Measurements from ENCODE around the gene CCDC33. TPM values are rescaled to one million over a fixed set of nuclear protein-coding genes. Genes with fewer than 3 reads are reported as not detected.

The CCDC33 gene
- total RNA-seq, 1 experiment from 2014 or later = not detected

- TF ChIP-seq TCF7L2 (IDR thresholded peaks at IDR 0.05; ENCODE audit: low read depth, low read length) (no peak), SIN3A (IDR thresholded peaks at IDR 0.05; ENCODE audit: borderline replicate concordance, insufficient read depth, low read depth, low read length) (no peak), CTCF (IDR thresholded peaks at IDR 0.05) (peak; percentile 90)
- in situ Hi-C loops (cut with HindIII; ENCODE audit: low pct_unique_long_range_greater_than_20kb, low sequenced_read_pairs) (no loop called here), intact Hi-C loops (cut with micrococcal nuclease; ENCODE audit: unreplicated experiment) (loop anchor here (1.0 to 5.0 kb wide), 3 partner anchors 106 to 248 kb away; no protein-coding TSS in a partner anchor)
- Histone ChIP-seq H3K36me3 (ENCODE audit: control insufficient read depth, insufficient read depth, low read length) (no peaks in the 10 kb centered on the region), H3K27ac (ENCODE audit: low read length) (no peak overlapping the region), H3K4me1 (ENCODE audit: control insufficient read depth, insufficient read depth, low read length) (no peaks in the 10 kb centered on the region; the same call in 1 of the 2 replicates), H3K4me3 (ENCODE audit: low read depth in 2 of 2, low read length in 2 of 2) (no peak overlapping the region), H3K9me3 (ENCODE audit: control insufficient read depth, insufficient read depth, low read depth, low read length) (no peaks in the 10 kb centered on the region), H3K27me3 (ENCODE audit: control insufficient read depth, insufficient read depth, low read length) (no peaks in the 10 kb centered on the region)
- DNase-seq (ENCODE audit: low read depth, low spot score) (no peak), ATAC-seq (peak; percentile 81)
- BruUV-seq (replicated peaks) = no TSS peak
- ChIA-PET CTCF (interaction anchor here (0.7 kb wide), 2 partner anchors 18 to 249 kb away, joined by 3 read pairs; no protein-coding TSS in a partner anchor), POLR2A (no interaction called here)
Observed at GRCh38 chr15:74302821-74303359, 66.8 kb downstream of the CCDC33 start.

- no peaks in the 10 kb centered on the region for H3K27me3 ChIP-seq (ENCODE audit: control insufficient read depth, insufficient read depth, low read length)
- no TSS peak for BruUV-seq (replicated peaks)
- H3K27ac ChIP-seq (ENCODE audit: low read length) = no peak overlapping the region
- H3K4me3 ChIP-seq (ENCODE audit: low read depth in 2 of 2, low read length in 2 of 2) = no peak overlapping the region
- in situ Hi-C loops (cut with HindIII; ENCODE audit: low pct_unique_long_range_greater_than_20kb, low sequenced_read_pairs) (no loop called here), intact Hi-C loops (cut with micrococcal nuclease; ENCODE audit: unreplicated experiment) (loop anchor here (1.0 to 5.0 kb wide), 3 partner anchors 107 to 249 kb away; no protein-coding TSS in a partner anchor)
- ChIA-PET POLR2A (interaction anchor here (0.6 kb wide), 1 partner anchor 1113 kb away, joined by 6 read pairs; no protein-coding TSS in a partner anchor), CTCF (interaction anchor here (0.6 to 0.7 kb wide), 4 partner anchors 17 to 250 kb away, joined by 3 to 12 read pairs (median 4); no protein-coding TSS in a partner anchor)
- H3K36me3 ChIP-seq (ENCODE audit: control insufficient read depth, insufficient read depth, low read length) = no peaks in the 10 kb centered on the region
- no peaks in the 10 kb centered on the region for H3K9me3 ChIP-seq (ENCODE audit: control insufficient read depth, insufficient read depth, low read depth, low read length)
- DNase-seq (ENCODE audit: low read depth, low spot score) = no peak
- ATAC-seq = no peak
- no peaks in the 10 kb centered on the region; the same call in 1 of the 2 replicates for H3K4me1 ChIP-seq (ENCODE audit: control insufficient read depth, insufficient read depth, low read length)
- no peak for TF ChIP-seq TCF7L2 (IDR thresholded peaks at IDR 0.05; ENCODE audit: low read depth, low read length)
- no peak for TF ChIP-seq POLR2AphosphoS5 (IDR thresholded peaks at IDR 0.05; ENCODE audit: low read depth, low read length)
Observed at GRCh38 chr15:74303741-74304309, 67.7 kb downstream of the CCDC33 start.

- BruUV-seq (replicated peaks) = no TSS peak
- no peaks in the 10 kb centered on the region for H3K27me3 ChIP-seq (ENCODE audit: control insufficient read depth, insufficient read depth, low read length)
Observed at GRCh38 chr15:74304431-74304830, 68.3 kb downstream of the CCDC33 start.

More at GRCh38 chr15:74304431-74304830, 68.3 kb downstream of the CCDC33 start:
- in situ Hi-C loops (cut with HindIII; ENCODE audit: low pct_unique_long_range_greater_than_20kb, low sequenced_read_pairs) = no loop called here
- no peak overlapping the region for H3K4me3 ChIP-seq (ENCODE audit: low read depth in 2 of 2, low read length in 2 of 2)
- H3K9me3 ChIP-seq (ENCODE audit: control insufficient read depth, insufficient read depth, low read depth, low read length) = no peaks in the 10 kb centered on the region
- no peaks in the 10 kb centered on the region for H3K36me3 ChIP-seq (ENCODE audit: control insufficient read depth, insufficient read depth, low read length)
- TF ChIP-seq SIN3A (IDR thresholded peaks at IDR 0.05; ENCODE audit: borderline replicate concordance, insufficient read depth, low read depth, low read length) (no peak), TCF7L2 (IDR thresholded peaks at IDR 0.05; ENCODE audit: low read depth, low read length) (no peak), CTCF (IDR thresholded peaks at IDR 0.05) (no peak), REST (IDR thresholded peaks at IDR 0.05; ENCODE audit: insufficient read depth in 1 of 2, low read depth in 2 of 2, low read length in 1 of 2) (no peak), POLR2AphosphoS5 (IDR thresholded peaks at IDR 0.05; ENCODE audit: low read depth, low read length) (no peak)
- ChIA-PET POLR2A (interaction anchor here (0.6 kb wide), 1 partner anchor 1113 kb away, joined by 6 read pairs; no protein-coding TSS in a partner anchor), CTCF (interaction anchor here (0.7 kb wide), 1 partner anchor 178 kb away, joined by 4 read pairs; no protein-coding TSS in a partner anchor)
- ATAC-seq = no peak
- no peak for DNase-seq (ENCODE audit: low read depth, low spot score)
- H3K27ac ChIP-seq (ENCODE audit: low read length) = no peak overlapping the region
- no peaks in the 10 kb centered on the region; the same call in 1 of the 2 replicates for H3K4me1 ChIP-seq (ENCODE audit: control insufficient read depth, insufficient read depth, low read length)
- intact Hi-C loops (cut with micrococcal nuclease; ENCODE audit: unreplicated experiment) = loop anchor here (5.0 kb wide), 1 partner anchor 107 kb away; no protein-coding TSS in a partner anchor

All from Panc1 (cell line).